Liver (tissue), 9 donors: ENCODE data around the gene CCDC120. TPM values are rescaled to one million over a fixed set of nuclear protein-coding genes. Genes with fewer than 3 reads are reported as not detected.

Source experiments
- DNase-seq: peaks from one replicate; pipeline ENCODE4 v3.0.0-alpha.2; 2017; ENCODE audit warnings: low spot score
- H3K27ac ChIP-seq, 2 donors: one replicate each; pipeline ENCODE4 v1.7.0; 2013; ENCODE audit warnings: inconsistent platforms in 2 of 2, low read length in 2 of 2, control low read depth in 1 of 2, low read depth in 1 of 2, mild to moderate bottlenecking in 1 of 2
- H3K27me3 ChIP-seq, 4 donors: one replicate each; pipeline versions ENCODE4 v1.6.1 to v1.7.0; 2013; ENCODE audit warnings: low read length in 3 of 4, inconsistent platforms in 1 of 4, mild to moderate bottlenecking in 1 of 4, moderate library complexity in 1 of 4; ENCODE audit not compliant: control insufficient read depth in 4 of 4, insufficient read depth in 4 of 4
- H3K36me3 ChIP-seq, 4 donors: one replicate each; pipeline versions ENCODE4 v1.6.1 to v1.7.0; 2013; ENCODE audit warnings: low read length in 3 of 4, mild to moderate bottlenecking in 3 of 4, low read depth in 1 of 4, moderate library complexity in 1 of 4; ENCODE audit not compliant: control insufficient read depth in 4 of 4, insufficient read depth in 3 of 4
- H3K4me1 ChIP-seq, 4 donors: one replicate each; pipeline versions ENCODE4 v1.6.1 to v1.7.0; 2013; ENCODE audit warnings: low read length in 3 of 4, mild to moderate bottlenecking in 3 of 4, moderate library complexity in 1 of 4; ENCODE audit not compliant: control insufficient read depth in 4 of 4, insufficient read depth in 4 of 4
- H3K4me3 ChIP-seq, 3 donors: one replicate each; pipeline versions ENCODE4 v1.6.1 to v1.7.0; 2013; ENCODE audit warnings: low read length in 3 of 3, control low read depth in 1 of 3, low read depth in 1 of 3, mild to moderate bottlenecking in 1 of 3
- H3K9ac ChIP-seq, 2 donors: one replicate each; pipeline ENCODE4 v1.7.0; 2013; ENCODE audit warnings: low read length in 2 of 2, mild to moderate bottlenecking in 2 of 2, moderate library complexity in 2 of 2, control low read depth in 1 of 2, low read depth in 1 of 2
- H3K9me3 ChIP-seq, 4 donors: one replicate each; pipeline versions ENCODE4 v1.6.1 to v1.7.0; 2013; ENCODE audit warnings: low read length in 3 of 4; ENCODE audit not compliant: control insufficient read depth in 4 of 4
- CTCF ChIP-seq: fragments of 150-350 bp; IDR thresholded peaks from 2 replicates; pipeline ENCODE4 v1.5.1; 2017; ENCODE audit warnings: improper control_type of control experiment, low read depth, low read length; ENCODE audit not compliant: missing input control
- EGR1 ChIP-seq, 2 donors: IDR thresholded peaks; 2 replicates each; pipeline ENCODE4 v1.6.1; 2016 to 2018; ENCODE audit warnings: antibody characterized with exemption in 2 of 2, low read depth in 2 of 2
- FOXA1 ChIP-seq: IDR thresholded peaks from 2 replicates; pipeline ENCODE4 v1.6.1; 2016; ENCODE audit warnings: antibody characterized with exemption
- FOXA2 ChIP-seq: IDR thresholded peaks from 2 replicates; pipeline ENCODE4 v1.6.1; 2016; ENCODE audit warnings: antibody characterized with exemption
- GABPA ChIP-seq, 2 donors: IDR thresholded peaks in 1 of 2; conservative IDR thresholded peaks in 1 of 2; 2 replicates each; pipeline ENCODE4 v1.6.1; 2016; ENCODE audit warnings: antibody characterized with exemption in 2 of 2, mild to moderate bottlenecking in 1 of 2, moderate library complexity in 1 of 2
- HNF4A ChIP-seq, 2 donors: conservative IDR thresholded peaks; 2 replicates each; pipeline ENCODE4 v1.6.1; 2016; ENCODE audit warnings: antibody characterized with exemption in 2 of 2, mild to moderate bottlenecking in 2 of 2
- HNF4G ChIP-seq: IDR thresholded peaks from 2 replicates; pipeline ENCODE4 v1.6.1; 2016; ENCODE audit warnings: antibody characterized with exemption
- JUND ChIP-seq, 2 donors: IDR thresholded peaks; 2 replicates each; pipeline ENCODE4 v1.6.1; 2016; ENCODE audit warnings: antibody characterized with exemption in 2 of 2
- MAX ChIP-seq: IDR thresholded peaks from 2 replicates; pipeline ENCODE4 v1.6.1; 2016; ENCODE audit warnings: antibody characterized with exemption
- NR2F2 ChIP-seq: IDR thresholded peaks from 2 replicates; pipeline ENCODE4 v1.6.1; 2016; ENCODE audit warnings: antibody characterized with exemption
- RAD21 ChIP-seq, 2 donors: IDR thresholded peaks; 2 replicates each; pipeline ENCODE4 v1.6.1; 2016; ENCODE audit warnings: antibody characterized with exemption in 2 of 2, mild to moderate bottlenecking in 2 of 2
- SP1 ChIP-seq: IDR thresholded peaks from 2 replicates; pipeline ENCODE4 v1.6.1; 2018; ENCODE audit warnings: antibody characterized with exemption, mild to moderate bottlenecking
- TAF1 ChIP-seq: conservative IDR thresholded peaks from 2 replicates; pipeline ENCODE4 v1.6.1; 2016; ENCODE audit warnings: antibody characterized with exemption, mild to moderate bottlenecking
- YY1 ChIP-seq: IDR thresholded peaks from 2 replicates; pipeline ENCODE4 v1.6.1; 2016; ENCODE audit warnings: antibody characterized with exemption, mild to moderate bottlenecking
- ZBTB33 ChIP-seq: IDR thresholded peaks from 2 replicates; pipeline ENCODE4 v1.6.1; 2016; ENCODE audit warnings: antibody characterized with exemption
- WGBS: extraction: QIAGEN DNeasy Blood & Tissue Kit; methylation state at CpG from one replicate; pipeline ENCODE4 v1.1.7; 2013; 5-methylcytosine and 5-hydroxymethylcytosine counted together
- polyA plus RNA-seq, 2 donors: library from polyadenylated mRNA; stranded (reverse) in 1 of 2; unstranded in 1 of 2; fragments of 200-250 nt in 1 of 2; fragments of >200 nt in 1 of 2; fragmentation: Nextera tagmentation in 1 of 2; extraction: Ambion mirVana in 1 of 2; gene quantifications; one replicate each; pipeline versions ENCODE4 v1.2.1 to v1.2.3, GENCODE V29; 2013 to 2015
- total RNA-seq, 2 donors: library from RNA; depleted of rRNA; stranded (reverse); fragments of >200 nt; gene quantifications; one replicate each; pipeline ENCODE4 v1.2.3, GENCODE V29; 2014
- TF ChIP-seq, protein P1 (sequence below): IDR thresholded peaks from 2 replicates; pipeline ENCODE4 v1.6.1; 2016; ENCODE audit warnings: antibody characterized with exemption
- TF ChIP-seq, protein P2 (sequence below): IDR thresholded peaks from 2 replicates; pipeline ENCODE4 v1.6.1; 2016; ENCODE audit warnings: antibody characterized with exemption, mild to moderate bottlenecking
- donor health status: healthy.
- donor health status: healthy.
- donor health status: healthy.
- donor health status: healthy.
- donor health status: healthy.

The CCDC120 gene
- total and polyA plus RNA-seq, 4 donors, result 1.0 to 3.4 (median 1.6) TPM

DNA sequence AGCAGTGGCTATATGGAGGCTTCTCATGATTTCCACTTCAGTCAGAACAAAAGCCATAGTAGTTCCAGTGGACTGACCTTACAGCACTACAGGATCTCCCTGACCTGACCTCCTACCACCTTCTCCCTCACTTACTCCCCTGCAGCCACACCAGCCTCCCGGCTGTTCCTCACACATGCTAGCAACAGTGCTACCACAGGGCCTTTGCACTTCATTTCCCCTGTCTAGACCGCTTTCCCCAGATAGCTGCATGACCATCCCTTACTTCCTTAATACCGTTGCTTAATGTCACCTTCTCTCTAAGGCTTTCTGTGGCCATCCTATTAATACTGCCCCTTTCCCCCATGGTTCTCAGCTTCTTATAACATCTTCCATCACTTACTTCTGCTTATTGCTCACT is 51.6 kb downstream of the CCDC120 start:
- no peaks in the 10 kb centered on the region for H3K27me3 ChIP-seq
- H3K36me3 ChIP-seq, result peaks cover 9 to 26% (median 11%) of the 10 kb centered on the region in 4 donors
- peaks cover 0 to 2% (median 0%) of the 10 kb centered on the region in 4 donors for H3K4me1 ChIP-seq
- no peaks in the 10 kb centered on the region for H3K9me3 ChIP-seq
- WGBS, result 95% methylated on average over 3 of the region's 3 CpGs
- H3K27ac ChIP-seq, result no peak overlapping the region
- H3K9ac ChIP-seq, result no peak overlapping the region
- DNase-seq, result no peak
- no peak overlapping the region for H3K4me3 ChIP-seq
- TF ChIP-seq, protein P1, sequence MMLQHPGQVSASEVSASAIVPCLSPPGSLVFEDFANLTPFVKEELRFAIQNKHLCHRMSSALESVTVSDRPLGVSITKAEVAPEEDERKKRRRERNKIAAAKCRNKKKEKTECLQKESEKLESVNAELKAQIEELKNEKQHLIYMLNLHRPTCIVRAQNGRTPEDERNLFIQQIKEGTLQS, result no peak
- no peak for TF ChIP-seq HNF4A (conservative IDR thresholded peaks at IDR 0.05)
- no peak for TF ChIP-seq EGR1 (IDR thresholded peaks at IDR 0.05; ENCODE audit: low read depth in 2 of 2)
- TF ChIP-seq FOXA2, result no peak
- TF ChIP-seq, protein P2, sequence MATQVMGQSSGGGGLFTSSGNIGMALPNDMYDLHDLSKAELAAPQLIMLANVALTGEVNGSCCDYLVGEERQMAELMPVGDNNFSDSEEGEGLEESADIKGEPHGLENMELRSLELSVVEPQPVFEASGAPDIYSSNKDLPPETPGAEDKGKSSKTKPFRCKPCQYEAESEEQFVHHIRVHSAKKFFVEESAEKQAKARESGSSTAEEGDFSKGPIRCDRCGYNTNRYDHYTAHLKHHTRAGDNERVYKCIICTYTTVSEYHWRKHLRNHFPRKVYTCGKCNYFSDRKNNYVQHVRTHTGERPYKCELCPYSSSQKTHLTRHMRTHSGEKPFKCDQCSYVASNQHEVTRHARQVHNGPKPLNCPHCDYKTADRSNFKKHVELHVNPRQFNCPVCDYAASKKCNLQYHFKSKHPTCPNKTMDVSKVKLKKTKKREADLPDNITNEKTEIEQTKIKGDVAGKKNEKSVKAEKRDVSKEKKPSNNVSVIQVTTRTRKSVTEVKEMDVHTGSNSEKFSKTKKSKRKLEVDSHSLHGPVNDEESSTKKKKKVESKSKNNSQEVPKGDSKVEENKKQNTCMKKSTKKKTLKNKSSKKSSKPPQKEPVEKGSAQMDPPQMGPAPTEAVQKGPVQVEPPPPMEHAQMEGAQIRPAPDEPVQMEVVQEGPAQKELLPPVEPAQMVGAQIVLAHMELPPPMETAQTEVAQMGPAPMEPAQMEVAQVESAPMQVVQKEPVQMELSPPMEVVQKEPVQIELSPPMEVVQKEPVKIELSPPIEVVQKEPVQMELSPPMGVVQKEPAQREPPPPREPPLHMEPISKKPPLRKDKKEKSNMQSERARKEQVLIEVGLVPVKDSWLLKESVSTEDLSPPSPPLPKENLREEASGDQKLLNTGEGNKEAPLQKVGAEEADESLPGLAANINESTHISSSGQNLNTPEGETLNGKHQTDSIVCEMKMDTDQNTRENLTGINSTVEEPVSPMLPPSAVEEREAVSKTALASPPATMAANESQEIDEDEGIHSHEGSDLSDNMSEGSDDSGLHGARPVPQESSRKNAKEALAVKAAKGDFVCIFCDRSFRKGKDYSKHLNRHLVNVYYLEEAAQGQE, result no peak
- TF ChIP-seq FOXA1, result no peak
- no peak for TF ChIP-seq GABPA (IDR thresholded peaks at IDR 0.05 in 1 of 2, conservative IDR thresholded peaks at IDR 0.05 in 1 of 2)
- TF ChIP-seq SP1, result no peak
- no peak for TF ChIP-seq NR2F2
- TF ChIP-seq RAD21 (IDR thresholded peaks at IDR 0.05), result no peak

DNA sequence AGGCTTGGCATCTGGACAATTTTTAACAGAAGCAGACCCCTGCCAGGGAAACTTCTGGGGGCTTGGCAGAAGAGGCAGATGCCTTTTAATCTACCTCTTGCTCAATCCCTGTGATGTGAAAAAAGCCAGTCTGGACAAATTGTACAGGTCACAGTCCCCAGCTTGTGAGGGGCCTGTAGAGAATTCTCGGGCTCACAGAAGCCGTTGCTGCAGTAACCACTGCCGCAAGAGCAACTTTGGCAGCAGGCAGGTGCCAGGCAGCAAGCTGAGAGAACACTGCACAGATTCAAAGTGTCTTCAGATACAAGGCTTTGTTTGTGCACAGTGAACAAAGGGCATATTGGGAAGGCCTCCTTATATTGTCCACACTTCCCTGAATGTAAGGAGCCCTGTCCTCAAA is 53.0 kb downstream of the CCDC120 start:
- Histone ChIP-seq H3K9me3 (no peaks in the 10 kb centered on the region), H3K36me3 (peaks cover 12 to 38% (median 16%) of the 10 kb centered on the region in 4 donors), H3K4me1 (peaks cover 0 to 2% (median 0%) of the 10 kb centered on the region in 4 donors), H3K4me3 (no peak overlapping the region), H3K9ac (no peak overlapping the region), H3K27me3 (no peaks in the 10 kb centered on the region), H3K27ac (no peak overlapping the region)
- DNase-seq, result no peak
- 48% methylated on average over 3 of the region's 3 CpGs for WGBS
- TF ChIP-seq FOXA1, result no peak
- TF ChIP-seq RAD21 (IDR thresholded peaks at IDR 0.05), result no peak

DNA sequence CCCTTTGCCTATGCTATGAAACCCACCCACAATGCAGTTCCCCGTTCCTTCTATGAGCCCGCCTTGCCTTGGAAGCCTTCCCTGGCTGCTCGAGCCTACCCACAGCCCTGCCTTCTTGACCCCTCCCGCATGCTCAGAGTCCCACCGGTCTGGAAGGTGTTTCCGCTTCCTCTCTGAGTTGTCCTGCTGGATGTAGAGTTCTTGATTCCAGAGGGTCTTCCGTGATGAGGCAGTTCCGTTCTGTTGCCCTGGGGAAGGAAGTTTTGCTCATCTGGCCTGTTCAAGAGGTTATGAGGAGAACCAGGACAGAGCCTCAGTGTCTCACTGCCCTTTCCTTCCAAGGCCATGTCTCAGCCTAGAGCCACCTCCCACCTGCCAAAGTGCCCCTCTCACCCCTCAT is 57.3 kb downstream of the CCDC120 start:
- DNase-seq, result no peak
- Histone ChIP-seq H3K27ac (no peak overlapping the region), H3K27me3 (no peaks in the 10 kb centered on the region), H3K4me1 (no peaks in the 10 kb centered on the region), H3K4me3 (no peak overlapping the region), H3K9me3 (no peaks in the 10 kb centered on the region), H3K9ac (no peak overlapping the region), H3K36me3 (peaks cover 12 to 53% (median 20%) of the 10 kb centered on the region in 4 donors)
- no peak for TF ChIP-seq CTCF
- TF ChIP-seq EGR1 (IDR thresholded peaks at IDR 0.05; ENCODE audit: low read depth in 2 of 2), result no peak
- no peak for TF ChIP-seq ZBTB33
- no peak for TF ChIP-seq FOXA1
- TF ChIP-seq, protein P1, result no peak
- TF ChIP-seq YY1, result no peak
- no peak for TF ChIP-seq TAF1
- TF ChIP-seq RAD21 (IDR thresholded peaks at IDR 0.05), result no peak
- no peak for TF ChIP-seq GABPA (IDR thresholded peaks at IDR 0.05 in 1 of 2, conservative IDR thresholded peaks at IDR 0.05 in 1 of 2)
- no peak for TF ChIP-seq MAX
- no peak for TF ChIP-seq JUND (IDR thresholded peaks at IDR 0.05)
- TF ChIP-seq HNF4G, result no peak
- TF ChIP-seq HNF4A (conservative IDR thresholded peaks at IDR 0.05), result no peak
- WGBS, result 93% methylated on average over 8 of the region's 8 CpGs
